Hematopoietic multipotent progenitor cell treated with erythropoietin and hydrocortisone succinate and interleukin-3 and kit ligand, for 4 days (in vitro differentiated cells): ENCODE measurements around the gene ZNF513.
A peak's percentile ranks its signal among the peaks of the same experiment; 100 is the strongest.

Experiments used
- DNase-seq: peaks from one replicate; pipeline ENCODE4 v3.0.0-alpha.2; 2015

Gene ZNF513

DNA sequence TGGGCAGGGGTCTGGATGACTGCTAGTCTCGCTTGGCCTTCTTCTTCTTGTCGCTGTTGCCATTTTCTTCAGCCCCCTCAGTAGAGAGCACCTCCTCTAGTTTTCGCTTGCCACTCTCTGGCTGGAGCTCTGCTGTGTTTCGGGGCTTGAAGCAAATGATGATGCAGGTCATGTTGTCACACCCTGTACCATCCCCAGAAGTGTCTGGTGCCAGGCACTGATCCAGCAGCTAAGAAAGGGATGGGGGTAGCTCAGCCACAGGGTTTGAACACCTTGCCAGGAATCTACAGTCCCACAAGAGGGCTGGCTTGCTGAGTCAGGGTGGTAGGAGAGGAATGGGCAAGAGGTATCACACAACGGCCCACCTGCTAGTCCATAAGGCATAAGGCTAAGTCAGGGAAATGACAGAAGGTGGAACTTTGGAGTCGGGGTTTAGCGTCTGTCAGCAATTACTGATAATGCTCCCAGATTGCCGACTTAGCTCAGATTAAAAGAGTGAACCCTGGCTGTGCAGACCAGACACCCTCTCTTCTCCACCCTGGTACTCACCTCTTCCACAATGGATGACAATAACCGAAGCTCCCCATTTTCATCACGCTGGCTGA is 1.1 kb upstream of the ZNF513 start:
- no peak for DNase-seq

DNA sequence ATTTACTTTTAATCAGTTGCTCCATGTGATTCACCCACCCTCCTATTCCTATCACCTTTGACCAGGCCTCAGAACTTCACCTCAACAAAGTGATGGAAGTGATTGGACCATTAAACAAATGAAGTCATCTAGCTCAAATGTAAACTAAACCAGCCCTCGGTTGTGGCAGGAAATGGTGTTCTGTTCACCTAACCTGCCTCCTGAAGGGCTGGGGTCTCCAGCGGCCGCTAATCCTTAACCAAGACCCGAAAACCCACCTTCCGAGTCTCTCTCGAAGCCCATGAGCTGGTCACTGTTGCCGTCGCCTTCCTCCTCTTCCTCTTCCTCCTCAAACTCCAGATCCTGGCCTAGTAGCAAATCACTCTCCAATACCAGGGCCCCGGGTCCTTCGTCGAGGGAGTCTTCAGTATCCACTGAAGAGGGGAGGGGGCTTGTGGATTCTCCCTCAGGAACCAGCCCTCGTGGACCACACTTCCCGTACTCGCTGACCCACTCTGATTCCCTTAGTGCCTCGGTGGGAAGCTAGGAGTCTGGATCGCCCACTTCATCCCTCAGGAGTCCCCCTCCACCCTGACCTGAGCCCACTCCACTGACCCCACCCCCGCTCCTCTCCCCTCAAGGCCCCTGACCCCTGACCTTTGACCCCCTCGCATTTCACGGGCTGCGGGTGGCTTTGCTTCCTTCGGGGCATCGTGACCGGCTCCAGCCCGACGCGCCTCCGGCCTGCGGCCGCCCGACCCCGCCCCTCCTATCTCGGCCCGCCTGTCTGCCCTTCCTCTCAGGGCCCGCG is 503 bp downstream of the ZNF513 start:
- peak; percentile 60 for DNase-seq

DNA sequence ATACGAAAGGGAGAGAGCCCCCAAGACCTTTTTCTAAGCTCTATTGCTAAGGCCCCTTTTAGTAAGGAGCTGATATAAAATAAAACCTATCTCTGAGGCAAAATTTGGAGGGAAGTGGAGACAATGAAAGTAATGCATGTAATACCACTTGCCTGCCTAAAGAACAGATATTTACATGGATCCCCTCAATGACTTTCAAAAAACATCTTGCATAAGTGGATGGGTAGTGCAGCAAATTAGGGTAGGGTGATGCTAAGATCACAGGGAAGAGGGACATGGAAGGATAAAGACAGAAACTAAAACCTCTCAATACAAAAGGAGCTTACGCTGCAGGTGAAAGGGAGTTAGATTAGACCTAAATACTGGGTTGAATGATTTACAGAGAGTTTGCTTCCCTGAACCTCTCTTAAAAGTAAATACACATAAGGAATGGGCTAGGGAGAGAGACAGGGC is 1.1 kb downstream of the ZNF513 start:
- DNase-seq: no peak

DNA sequence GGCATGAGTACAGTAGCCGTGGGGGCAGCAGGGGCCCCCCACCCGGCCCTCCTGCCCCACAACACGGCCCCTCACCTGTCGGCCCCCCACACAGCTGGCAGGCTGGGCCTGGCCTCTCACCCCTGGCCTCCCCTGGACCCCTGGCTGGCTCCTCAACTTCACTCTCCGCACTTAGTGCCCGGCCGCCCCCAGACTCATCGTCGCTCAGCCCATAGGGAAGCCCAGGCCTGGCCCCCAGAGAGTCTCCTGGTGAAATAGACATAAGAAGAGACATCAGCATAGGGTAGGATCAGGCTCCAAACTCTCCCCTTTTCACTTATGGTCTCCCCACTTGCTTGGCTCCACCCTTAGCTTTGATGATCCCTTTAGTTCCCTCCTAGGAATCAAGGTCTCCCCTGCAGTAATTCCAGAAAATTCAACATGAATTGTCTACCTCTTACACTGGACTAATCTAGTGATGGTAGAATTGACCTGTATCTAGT is 1.7 kb downstream of the ZNF513 start:
- DNase-seq: no peak

DNA sequence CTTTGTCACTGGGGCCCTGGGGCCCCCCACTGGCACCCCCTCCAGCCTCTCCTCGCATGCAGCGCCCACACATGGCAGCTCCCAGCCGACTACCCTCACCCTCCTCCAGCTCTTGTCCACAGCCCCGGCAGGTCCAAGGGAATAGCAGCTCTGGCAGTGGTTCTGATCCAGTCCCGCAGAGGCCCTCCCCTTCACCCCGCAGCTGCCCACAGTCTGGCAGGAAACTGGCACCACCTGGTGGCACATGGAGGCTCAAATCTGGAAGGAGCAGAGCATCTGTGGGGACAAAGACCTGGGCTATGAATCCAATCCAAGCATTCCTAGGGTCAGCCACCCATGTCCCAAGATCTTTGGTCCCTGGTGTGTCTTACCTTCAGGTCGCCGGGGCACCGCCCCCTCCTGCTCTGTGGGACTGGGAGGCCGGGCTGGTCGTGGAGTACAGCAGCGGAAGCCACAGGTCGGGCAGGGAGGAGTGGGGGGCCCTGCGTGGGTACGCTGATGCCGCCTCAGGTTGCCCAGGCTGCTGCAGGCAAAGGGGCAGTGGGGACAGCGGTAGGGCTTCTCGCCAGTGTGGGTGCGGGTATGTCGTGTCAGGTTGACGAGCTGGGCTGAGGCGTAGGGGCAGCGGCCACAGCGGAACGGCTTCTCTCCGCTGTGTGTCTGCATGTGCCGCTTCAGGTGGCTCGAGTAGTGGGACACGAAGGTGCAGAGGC is 2.3 kb downstream of the ZNF513 start:
- peak; percentile 56 for DNase-seq

DNA sequence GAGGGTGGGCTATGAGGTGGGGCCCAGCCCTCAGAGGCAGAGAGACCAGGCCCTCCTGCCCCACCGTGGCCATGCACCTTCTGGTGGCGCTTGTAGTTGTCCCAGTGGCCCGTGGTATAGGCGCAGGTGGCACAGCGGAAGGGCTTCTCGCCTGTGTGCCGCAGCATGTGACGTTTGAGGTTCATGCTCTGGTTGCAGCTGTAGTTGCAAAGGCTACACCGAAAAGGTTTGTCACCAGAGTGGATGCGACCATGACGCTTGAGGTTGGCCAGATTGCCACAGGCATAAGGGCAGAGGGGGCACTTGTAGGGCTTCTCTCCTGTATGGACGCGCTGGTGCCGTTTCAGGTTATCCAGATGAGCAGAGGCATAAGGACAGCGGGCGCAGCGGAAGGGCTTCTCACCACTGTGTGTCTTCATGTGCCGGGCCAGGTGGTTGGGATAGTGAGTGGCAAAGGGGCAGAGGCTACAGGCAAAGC is 2.9 kb downstream of the ZNF513 start:
- no peak for DNase-seq

DNA sequence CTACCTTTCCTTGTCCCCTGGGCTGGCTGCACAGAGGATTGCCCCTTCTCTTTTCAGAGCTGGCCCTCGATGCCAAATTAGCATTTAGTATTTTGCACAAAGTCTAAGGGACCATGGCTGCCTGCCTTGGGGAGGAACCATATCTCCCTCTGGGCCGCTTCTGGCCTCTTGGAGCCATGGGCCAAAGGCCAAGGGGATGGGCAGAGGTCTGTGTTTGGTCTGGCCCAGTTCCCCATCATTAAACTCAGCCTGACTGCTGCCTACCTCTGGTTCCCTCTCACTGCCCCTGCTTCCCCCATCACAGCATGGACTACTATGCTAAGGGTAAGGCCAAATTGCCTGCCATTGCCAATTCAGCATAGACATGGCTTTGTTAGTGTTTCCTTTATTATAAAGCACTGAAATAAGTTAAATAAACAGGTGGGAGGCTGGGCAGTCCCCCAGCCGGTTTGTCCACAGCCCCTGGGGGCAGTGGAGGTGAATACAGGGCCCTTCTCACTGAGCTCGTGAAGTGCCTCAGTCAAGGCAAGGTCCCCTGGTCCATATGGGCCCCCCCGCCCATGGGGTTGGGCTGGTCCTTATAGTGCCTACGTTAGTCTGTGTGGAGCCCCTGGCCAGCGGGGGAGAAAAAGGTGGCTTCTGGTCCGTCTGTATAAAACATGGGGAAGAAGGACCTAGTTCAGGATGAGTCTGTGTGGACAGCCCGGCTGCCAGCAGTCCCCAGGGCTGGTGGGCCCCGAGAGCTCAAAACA is 3.5 kb downstream of the ZNF513 start:
- DNase-seq: no peak

DNA sequence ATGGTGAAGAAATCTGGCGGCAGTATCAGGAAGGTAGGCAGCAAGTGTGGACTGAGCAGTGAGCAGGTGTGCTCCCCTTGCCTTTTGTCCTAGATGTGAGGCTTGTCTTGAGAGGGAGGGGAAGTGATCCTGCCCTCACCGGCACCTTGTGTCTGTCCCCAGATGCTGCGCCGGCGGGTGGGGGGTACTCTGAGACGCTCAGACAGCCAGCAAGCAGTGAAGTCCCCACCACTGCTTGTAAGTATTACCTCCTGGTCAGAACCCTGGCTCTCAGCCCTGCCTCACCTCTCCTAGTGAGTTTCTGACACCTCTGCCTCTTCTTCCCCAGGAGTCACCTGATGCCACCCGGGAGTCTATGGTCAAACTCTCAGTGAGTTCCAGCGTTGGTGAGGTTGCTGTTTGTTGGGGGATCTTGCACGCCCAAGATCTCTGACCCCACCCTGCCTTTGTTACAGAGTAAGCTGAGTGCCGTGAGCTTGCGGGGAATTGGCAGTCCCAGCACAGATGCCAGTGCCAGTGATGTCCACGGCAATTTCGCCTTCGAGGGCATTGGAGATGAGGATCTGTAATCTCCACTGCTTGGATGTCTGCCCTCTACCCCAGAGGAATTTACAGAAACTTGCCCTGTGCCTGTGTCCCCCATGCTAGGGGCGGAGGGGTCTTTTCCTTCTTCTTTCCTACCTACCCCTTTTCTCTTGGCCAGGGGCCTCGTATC is 4.2 kb downstream of the ZNF513 start:
- no peak for DNase-seq

DNA sequence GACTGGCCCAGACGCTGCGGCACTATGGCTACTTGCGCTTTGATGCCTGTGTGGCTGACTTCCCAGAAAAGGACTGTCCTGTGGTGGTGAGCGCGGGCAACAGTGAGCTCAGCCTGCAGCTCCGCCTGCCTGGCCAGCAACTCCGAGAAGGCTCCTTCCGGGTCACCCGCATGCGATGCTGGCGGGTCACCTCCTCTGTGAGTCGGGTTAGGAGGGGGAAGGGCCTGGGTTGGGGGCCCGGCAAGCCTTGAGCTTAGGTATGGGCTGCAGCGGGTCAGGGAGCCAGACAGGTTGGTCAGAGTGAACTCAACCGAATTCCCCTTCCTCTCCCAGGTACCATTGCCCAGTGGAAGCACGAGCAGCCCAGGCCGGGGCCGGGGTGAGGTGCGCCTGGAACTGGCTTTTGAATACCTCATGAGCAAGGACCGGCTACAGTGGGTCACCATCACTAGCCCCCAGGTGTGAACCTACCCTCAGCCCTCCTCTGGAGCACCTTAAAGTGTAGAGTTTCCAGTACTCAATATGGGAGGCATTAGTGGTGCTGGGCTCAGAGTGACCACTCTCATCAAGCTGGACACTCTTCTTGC is 4.9 kb downstream of the ZNF513 start:
- DNase-seq: no peak

DNA sequence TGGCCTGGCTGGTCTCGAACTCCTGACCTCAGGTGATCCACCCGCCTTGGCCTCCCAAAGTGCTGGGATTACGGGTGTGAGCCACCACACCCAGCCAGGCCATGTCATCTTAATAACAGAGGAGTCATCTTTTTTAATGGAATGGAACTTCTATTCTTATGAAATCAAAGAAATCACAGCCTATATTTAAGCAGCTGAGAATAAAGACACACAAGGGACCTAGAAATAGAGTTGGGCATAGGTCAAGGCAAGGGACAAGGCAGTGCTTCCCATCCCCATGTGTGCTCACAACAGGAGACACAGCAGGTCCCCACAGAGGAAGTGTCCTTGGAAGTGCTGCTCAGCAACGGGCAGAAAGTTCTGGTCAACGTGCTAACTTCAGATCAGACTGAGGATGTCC is 7.0 kb downstream of the ZNF513 start:
- no peak for DNase-seq

DNA sequence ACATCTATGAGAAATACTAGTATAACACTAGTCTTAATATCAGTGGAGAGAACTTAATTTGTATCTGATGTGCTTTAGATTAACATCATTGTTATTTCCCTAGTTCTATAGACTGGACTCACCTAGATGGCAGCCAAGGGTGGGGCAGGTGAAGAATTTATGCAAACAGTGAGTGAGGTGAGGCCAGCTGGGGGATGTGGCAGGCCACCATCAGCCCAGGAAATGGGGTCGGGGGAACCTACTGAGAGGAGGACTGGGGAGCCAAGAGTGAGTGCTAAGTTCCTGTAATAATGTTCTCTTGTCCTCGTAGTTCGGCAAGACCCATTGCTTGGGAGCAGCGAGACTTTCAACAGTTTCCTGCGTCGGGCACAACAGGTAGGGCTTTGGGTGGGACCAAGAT is 7.6 kb downstream of the ZNF513 start:
- no peak for DNase-seq

DNA sequence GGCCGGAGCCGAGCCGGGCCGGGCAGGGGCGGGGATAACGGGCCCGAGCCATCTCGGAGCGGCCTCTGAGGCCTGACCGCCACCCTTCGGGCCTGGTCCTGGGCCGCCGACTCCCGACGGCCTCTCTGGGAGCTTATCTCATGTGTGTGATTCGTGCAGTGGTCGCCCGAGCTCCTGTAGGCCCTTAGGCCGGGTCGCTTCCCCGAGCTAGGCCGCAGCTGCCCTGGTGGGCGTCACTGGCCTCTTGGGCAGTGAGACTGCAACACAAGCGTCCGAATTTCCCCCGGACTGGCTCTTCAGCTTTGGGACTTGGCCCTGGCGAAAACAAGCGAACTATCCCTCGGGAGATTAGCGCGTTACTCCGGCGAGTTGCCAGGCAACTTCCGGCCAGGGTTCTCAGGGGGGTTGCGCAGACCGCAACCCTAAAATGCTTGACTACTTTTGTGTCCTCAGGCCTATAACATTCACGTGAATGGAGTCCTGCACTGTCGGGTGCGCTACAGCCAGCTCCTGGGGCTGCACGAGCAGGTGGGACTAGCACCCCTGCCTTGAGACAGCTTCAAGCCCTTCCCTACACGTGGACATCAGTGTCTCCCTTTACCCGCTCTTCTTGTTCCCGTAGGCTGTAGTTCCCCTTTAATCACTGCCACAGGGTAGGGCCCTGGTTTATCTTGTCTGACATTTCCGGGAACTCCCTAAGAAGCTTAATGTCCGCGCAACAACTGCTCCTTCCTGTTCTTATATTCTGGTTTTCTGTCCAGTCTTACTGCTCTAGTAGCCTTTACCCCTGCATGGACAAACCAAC is 9.5 kb downstream of the ZNF513 start:
- peak; percentile 93 for DNase-seq

DNA sequence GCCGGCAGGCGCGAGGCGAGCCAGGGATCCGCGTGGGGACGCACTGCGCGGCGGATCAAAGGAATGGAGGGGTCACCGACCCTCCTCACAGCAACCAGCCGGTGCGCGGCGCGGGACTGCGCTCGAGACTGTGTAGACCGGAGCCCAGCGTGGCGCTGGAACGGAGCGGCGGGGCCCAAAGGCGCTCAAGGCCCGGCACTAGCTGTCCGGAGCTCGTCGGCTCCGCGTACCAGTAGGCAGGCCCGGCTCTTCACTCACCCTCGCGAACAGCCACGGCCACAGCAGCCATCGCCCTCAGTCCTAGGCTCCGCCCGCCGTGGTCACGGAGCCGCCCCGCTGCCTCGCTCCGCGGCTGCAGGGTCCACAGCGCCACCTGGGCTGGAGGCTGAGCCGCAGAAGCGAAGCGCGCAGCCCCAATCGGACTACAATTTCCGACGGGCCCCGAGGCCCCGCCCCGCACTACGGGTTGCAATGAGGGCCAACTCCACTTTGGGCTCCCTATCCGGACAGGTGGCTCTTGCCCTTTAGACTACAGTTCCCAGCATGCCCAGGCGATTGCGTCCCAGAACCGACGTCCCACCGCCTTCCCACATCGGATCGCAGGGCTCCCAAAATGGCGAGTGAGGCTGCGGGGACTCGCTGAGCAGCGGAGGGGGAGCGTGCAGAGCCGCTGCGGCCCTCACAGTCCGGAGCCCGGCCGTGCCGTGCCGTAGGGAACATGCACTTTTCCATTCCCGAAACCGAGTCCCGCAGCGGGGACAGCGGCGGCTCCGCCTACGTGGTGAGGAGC is 10.3 kb downstream of the ZNF513 start, which contains the start of the genes EIF2B4 and SNX17:
Gene EIF2B4, minus strand, starts transcription at position 313 of the 790 bp plus-strand sequence. Its CDS starts 24 bp downstream, at position 289.
Gene SNX17, plus strand, starts transcription at position 591 of the 790 bp plus-strand sequence. Its CDS starts 128 bp downstream, at position 719.
- DNase-seq: peak; percentile 100

DNA sequence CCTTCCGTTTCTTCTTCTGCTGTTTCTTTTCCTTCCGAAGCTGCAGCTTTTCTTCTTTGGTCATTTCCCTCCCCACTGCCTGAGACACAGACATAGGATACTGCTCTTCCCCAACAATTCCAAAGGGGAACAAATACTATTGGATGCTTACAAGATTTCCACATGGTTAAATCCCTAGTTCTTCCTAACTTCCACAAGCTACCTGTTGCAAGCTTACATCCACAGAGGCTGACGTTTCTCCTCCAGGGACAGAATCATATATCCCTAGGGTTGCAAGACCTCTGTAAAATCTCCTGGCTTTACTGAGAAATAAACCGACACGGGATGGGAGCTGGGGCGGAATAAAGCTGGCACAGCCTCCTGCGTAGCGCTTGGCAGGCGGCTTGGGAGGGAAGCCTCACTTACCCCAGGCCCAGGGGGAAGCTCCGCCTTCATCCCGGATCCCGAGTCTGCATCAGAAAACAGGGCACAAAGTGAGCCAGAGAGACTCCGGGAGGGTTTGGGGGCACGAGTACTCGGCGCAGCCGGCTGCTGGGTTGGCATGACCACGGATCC is 11.0 kb downstream of the ZNF513 start:
- DNase-seq: peak; percentile 69

DNA sequence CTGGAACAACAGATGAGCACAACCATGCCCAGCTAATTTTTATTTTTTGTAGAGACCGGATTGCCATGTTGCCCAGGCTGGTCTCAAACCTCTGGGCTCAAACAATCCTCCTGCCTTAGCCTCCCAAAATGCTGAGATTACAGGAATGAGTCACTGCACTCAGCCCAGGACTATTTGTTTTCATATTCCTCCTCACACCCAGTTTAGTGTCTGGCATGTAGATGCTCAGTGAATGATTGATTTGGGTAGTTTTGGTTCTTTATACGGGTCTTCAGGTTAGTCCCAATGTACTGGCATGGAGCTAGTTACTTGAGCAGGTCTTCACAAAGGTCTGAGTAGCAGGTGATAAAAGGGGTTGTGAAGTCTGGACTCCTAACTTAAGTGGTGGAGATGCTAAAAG is 16.6 kb downstream of the ZNF513 start:
- no peak for DNase-seq

DNA sequence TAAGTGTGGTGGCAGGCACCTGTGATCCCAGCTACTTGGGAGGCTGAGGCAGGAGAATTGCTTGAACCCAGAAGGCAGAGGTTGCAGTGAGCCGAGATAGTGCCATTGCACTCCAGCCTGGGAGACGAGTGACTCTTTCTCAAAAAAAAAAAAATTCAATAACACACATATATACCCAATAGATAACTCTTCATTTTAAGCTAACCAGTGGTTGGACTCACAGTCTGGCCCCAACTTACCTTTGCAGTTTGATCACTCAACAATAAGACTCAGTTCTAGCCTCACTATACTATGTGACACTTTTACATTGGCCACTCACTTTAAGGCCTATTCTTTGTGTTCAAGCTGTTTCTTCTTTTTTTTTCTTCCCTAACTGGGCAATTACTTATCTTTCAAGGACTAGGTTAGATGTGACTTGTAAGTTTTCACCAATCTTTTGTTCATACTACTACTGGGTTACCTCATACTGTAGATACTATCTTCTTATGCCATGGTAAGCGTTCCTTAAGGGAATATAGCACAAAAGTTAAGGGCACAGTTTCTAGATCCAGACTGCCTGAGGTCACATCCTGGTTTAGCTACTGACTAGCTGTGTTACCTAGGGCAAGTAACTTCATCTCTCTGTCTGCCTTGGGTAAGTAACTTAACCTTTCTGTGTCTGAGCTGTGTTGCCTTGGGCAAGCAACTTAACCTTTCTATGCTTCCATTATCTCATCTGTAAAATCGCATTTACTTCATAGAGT is 17.7 kb downstream of the ZNF513 start:
- DNase-seq: no peak

DNA sequence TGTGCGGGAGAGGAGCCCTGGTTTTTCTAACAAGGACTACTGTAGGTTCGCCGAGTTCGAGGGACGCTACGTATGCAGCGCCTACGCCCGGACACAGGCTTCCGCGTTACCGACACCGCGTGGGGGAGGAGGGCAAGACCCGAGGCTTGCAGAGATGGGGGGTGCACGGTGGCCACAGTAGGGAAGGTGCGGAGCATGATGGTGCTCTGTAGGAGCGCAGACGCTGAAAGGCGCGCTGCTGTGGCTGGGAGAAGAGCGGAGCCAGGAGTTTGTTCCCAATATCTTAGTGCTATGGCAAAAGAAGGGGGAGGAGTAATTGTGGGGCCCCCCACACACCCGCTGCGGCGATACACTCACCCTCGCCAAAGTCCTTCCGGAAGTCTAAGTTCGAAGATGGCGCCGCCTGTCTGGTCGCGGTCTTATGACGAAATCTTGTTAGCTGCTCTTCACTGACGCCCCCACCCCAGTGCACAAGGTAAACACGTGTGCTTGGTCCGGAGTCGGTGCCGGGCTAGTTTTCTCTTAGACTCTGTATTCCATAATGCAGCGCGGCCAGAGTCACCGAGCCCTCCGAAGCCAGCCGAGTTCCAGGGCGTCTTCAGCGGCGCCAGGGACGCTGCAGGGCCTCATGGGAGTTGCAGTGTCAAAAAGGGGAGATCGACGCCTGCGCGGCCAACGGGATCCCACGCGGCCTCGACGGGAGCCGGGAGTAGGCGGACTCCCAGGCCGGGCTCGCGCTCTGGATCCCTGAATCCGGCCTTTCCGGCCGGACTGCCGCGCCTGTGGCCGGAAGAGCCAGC is 24.0 kb downstream of the ZNF513 start, which contains the start of gene GTF3C2:
Gene GTF3C2, minus strand, starts transcription at position 383 of the 800 bp plus-strand sequence. CDS start 13,210 bp downstream, outside the sequence.
- peak; percentile 99 for DNase-seq

DNA sequence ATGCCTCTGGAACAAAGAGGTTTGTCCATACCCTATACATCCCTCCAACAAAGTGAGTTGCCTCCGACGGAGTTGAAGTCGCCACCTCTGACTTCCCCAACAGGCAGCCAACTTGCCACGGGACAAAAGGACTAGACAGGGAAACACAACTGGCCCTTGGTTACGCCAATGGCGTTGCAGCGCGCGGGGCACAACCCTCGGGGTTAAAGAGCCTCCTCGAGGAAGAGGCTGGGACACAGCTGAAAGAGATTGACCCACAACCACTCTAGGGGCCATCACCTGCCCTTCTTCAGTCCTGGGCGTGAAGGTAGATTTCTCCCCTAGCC is 24.5 kb downstream of the ZNF513 start:
- peak; percentile 88 for DNase-seq
